NB4 (cell line): Measurements from ENCODE around the gene NBR1.

Experiments
- CTCF ChIP-seq: IDR thresholded peaks from one replicate; pipeline ENCODE4 v1.5.1; 2012; ENCODE audit warnings: low read depth, low read length
- POLR2A ChIP-seq: IDR thresholded peaks from 2 replicates; pipeline ENCODE4 v1.6.1; 2011; ENCODE audit warnings: mild to moderate bottlenecking; ENCODE audit not compliant: insufficient read length; ENCODE audit errors: extremely low read depth

GRCh38 chr17:43155666-43156065 is 15.3 kb upstream of the NBR1 start:
- TF ChIP-seq CTCF (no peak), POLR2A (no peak)
